SK-N-SH treated with all-trans-retinoic acid at 6 μM for 48 hours (cell line): ENCODE measurements around the gene NXF2B.

ENCODE experiments used
- CREB5 ChIP-seq: fragments of 250-450 bp; sonication (Bioruptor Pico); IDR thresholded peaks from 2 replicates; pipeline ENCODE4 v1.5.1; 2020; ENCODE audit warnings: low read depth, mild to moderate bottlenecking, moderate library complexity
- PPARA ChIP-seq: fragments of 250-450 bp; sonication (Bioruptor Pico); IDR thresholded peaks from 2 replicates; pipeline ENCODE4 v1.5.0; 2020; ENCODE audit warnings: mild to moderate bottlenecking, borderline replicate concordance
- ZC3H10 ChIP-seq: fragments of 250-450 bp; sonication (Bioruptor Pico); IDR thresholded peaks from 2 replicates; pipeline ENCODE4 v1.5.1; 2021; ENCODE audit warnings: mild to moderate bottlenecking, moderate library complexity
- ZNF8 ChIP-seq: fragments of 450-650 bp; formaldehyde crosslinking; IDR thresholded peaks from 2 replicates; pipeline ENCODE4 v1.5.0; 2020; ENCODE audit warnings: mild to moderate bottlenecking, moderate library complexity

- TF ChIP-seq PPARA (CRISPR knock-in tag), result no peak
- no peak for TF ChIP-seq ZC3H10 (CRISPR knock-in tag)
- no peak for TF ChIP-seq ZNF8 (CRISPR knock-in tag)
- TF ChIP-seq CREB5 (CRISPR knock-in tag), result no peak
Measured at GRCh38 chrX:102341867-102342266, 97.9 kb downstream of the NXF2B start.
